ENCODE data around the gene ATXN2. TPM values are rescaled to one million over a fixed set of nuclear protein-coding genes. Genes with fewer than 3 reads are reported as not detected.
A peak's percentile ranks its signal among the peaks of the same experiment; 100 is the strongest.
"Not testable (repeated sequence)": the region's sequence is repeated elsewhere in the genome, so short reads cannot be mapped to it uniquely, and the experiment has no call there.

Gene ATXN2
- total RNA-seq, 2 donors from 2014 or later, result 57.8 to 64.4 TPM

GRCh38 chr12:111605911-111606766 is 7.0 kb upstream of the ATXN2 start:
- DNase-seq (ENCODE audit: low spot score), result no peak
- intact Hi-C loops (cut with DNase I), result no loop called here

- intact Hi-C loops (cut with DNase I), result not testable (repeated sequence)
- peak; percentile 23 for DNase-seq (ENCODE audit: low spot score)
Measured at GRCh38 chr12:111602857-111603256, 3.7 kb upstream of the ATXN2 start.

- no peak for DNase-seq (ENCODE audit: low spot score)
- intact Hi-C loops (cut with DNase I), result no loop called here
Measured at GRCh38 chr12:111602348-111602747, 3.2 kb upstream of the ATXN2 start.

DNA sequence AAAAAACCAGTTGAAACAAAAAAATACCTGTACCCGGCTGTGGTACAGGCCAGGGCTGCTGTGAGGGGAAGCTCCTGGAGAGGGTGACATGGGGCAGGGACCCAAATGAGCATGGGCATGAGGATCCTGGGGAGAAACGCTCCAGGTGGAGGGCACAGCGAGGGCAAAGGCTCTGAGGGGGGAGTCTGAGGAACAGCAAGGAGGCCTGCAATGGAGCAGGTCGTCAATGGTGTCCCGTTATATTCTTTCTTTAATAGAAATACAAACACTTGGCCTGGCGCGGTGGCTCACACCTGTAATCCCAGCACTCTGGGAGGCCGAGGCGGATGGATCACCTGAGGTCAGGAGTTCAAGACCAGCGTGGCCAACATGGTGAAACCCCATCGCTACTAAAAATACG is 1.9 kb upstream of the ATXN2 start:
- intact Hi-C loops (cut with DNase I), result not testable (repeated sequence)
- DNase-seq (ENCODE audit: low spot score), result peak; percentile 64

- no peak for DNase-seq (ENCODE audit: low spot score)
- intact Hi-C loops (cut with DNase I), result no loop called here
Measured at GRCh38 chr12:111600205-111600642, 1.1 kb upstream of the ATXN2 start.

DNA sequence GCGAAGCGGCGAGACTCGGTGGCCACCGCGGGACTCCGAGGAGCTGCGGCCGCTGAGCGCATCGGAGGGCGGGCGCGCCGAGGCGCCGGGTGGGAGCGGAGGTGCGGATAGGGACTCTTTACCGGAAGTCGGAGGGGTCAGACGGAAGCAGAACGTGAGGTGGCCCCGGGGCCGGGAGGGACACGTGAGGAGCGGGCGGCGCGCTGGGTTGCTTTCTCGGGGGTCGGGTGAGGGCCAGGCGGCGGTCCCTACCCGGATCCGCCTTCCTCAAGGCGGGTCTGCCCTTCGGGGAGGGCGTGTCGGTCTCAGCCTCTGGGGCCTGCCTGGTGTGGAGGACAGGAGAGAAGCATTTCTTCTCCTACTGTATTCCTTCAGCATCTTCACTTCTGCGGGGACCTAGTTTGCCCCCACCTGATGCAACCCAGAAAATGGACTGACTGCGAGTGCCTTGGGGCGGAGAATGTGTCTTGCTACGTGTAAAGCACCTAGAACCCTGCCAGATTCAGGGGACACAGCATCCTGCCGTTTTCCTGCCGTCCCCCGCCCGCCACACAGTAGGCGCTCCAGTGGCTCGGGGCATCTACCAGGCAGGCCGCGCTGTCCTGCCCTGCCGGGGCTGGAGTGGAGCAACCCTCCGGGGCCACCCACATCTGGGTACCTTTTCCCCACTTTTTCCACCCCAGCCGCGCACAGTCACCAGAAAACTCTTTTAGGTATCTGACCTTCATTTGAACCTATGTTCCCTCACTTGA is 514 bp upstream of the ATXN2 start:
- intact Hi-C loops (cut with DNase I), result no loop called here
- DNase-seq (ENCODE audit: low spot score), result peak; percentile 98

DNA sequence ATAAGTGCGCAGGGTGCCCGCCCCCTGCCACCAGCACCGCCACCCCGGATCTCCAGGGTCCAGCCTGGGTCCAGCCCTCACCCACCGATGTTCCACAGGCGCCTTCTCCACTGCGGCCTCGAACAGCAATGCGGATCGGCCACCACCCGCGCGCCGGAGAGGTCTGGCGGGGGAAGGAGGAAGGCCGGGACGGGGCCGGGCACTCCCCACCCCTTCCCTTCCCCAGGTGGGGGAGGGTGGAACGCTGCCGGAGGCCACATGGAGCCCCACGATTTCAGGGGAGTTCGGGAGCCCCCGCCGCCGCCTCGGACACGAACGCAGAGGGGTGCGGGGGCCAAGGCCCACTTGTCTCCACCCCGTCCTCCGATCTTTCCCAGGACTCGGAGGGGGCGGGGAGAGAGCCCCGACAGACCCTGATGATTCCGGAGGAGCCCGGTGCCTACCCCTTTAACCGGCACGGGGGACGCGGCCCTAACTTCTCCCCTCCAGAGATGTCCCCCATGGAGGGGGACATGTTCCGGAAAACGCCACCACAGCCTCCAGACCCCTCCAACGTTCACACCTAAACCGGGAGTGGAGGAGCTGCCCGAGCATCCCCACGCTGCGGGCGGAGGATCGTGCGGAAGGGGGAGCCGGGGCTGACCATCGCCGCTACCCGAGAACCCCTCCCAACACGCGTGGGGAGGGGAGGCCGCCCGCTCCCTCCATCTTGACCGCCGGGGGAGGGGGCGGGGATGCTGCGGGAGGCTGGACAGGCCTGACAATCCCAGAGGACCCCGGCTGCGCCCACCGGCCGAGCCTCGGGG is 1.1 kb downstream of the ATXN2 start:
- peak; percentile 88 for DNase-seq (ENCODE audit: low spot score)
- intact Hi-C loops (cut with DNase I), result no loop called here

DNA sequence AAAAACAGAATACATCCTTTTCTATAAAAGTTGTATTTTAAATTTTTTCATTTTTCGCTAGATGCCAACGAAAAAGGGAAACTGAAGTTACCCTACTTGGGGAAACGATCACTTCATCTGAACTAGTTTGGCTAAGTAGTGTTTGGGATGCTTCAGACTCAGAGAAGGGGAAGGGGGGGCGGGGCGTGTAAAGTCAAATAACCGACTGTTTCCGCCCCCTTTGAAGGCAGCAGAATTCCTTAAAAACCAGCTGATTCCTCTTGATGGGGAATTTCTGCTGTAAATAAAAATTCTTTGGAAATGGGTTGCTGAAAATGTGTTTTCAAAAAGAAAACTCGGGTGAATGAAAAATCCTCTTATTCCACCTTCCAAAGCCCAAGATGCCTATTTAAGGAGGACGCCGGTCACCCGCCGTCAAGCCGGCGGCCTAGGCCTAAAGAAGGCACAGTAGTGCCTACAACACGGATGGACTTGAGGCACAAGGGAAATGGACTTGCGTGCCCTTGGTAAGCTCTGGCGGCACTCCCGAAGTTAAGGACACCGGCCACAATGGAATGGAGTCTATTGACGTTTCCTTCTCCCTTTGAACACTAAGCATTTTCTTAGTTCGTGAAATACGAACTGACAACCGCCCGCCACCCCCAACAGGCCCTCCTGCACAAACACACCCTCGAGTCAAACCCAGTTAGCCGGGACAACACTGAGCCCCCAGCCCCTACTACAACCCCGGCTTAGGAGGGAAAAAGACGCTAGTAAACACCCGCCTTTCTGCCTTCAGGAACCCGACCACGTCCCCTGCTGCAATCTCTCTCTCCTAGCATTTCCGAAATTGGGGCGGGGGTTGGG is 1.9 kb downstream of the ATXN2 start:
- no peak for DNase-seq (ENCODE audit: low spot score)
- intact Hi-C loops (cut with DNase I), result no loop called here

GRCh38 chr12:111595341-111595835 is 3.7 kb downstream of the ATXN2 start:
- intact Hi-C loops (cut with DNase I); DNase-seq (ENCODE audit: low spot score): not testable (repeated sequence)

- intact Hi-C loops (cut with DNase I); DNase-seq (ENCODE audit: low spot score): not testable (repeated sequence)
Measured at GRCh38 chr12:111591399-111592010, 7.6 kb downstream of the ATXN2 start.

DNA sequence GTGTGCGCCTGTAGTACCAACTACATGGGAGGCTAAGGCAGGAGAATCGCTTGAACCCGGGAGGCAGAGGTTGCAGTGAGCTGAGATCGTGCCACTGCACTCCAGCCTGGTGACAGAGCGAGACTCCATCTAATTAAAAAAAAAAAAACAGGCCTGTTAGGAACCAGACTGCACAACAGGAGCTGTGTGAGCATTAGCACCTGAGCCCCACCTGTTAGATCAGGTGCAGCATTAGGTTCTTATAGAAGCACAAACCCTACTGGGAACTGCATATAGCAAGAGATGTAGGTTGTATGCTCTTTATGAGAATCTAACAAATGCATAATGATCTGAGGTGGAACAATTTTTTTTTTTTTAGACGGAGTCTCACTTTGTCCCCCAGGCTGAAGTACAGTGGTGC is 8.6 kb downstream of the ATXN2 start:
- DNase-seq (ENCODE audit: low spot score), result no peak
- intact Hi-C loops (cut with DNase I), result no loop called here

- intact Hi-C loops (cut with DNase I), result no loop called here
- DNase-seq (ENCODE audit: low spot score), result no peak
Measured at GRCh38 chr12:111589601-111590000, 9.5 kb downstream of the ATXN2 start.

- no peak for DNase-seq (ENCODE audit: low spot score)
Measured at GRCh38 chr12:111588010-111588409, 11.1 kb downstream of the ATXN2 start.

GRCh38 chr12:111586986-111587385 is 12.1 kb downstream of the ATXN2 start:
- no peak for DNase-seq (ENCODE audit: low spot score)
- intact Hi-C loops (cut with DNase I), result no loop called here

More at GRCh38 chr12:111588010-111588409, 11.1 kb downstream of the ATXN2 start:
- intact Hi-C loops (cut with DNase I), result no loop called here

GRCh38 chr12:111585690-111586089 is 13.4 kb downstream of the ATXN2 start:
- no peak for DNase-seq (ENCODE audit: low spot score)
- intact Hi-C loops (cut with DNase I), result no loop called here

GRCh38 chr12:111584959-111585358 is 14.2 kb downstream of the ATXN2 start:
- DNase-seq (ENCODE audit: low spot score), result no peak
- intact Hi-C loops (cut with DNase I), result no loop called here

GRCh38 chr12:111583506-111583905 is 15.6 kb downstream of the ATXN2 start:
- intact Hi-C loops (cut with DNase I); DNase-seq (ENCODE audit: low spot score): not testable (repeated sequence)

GRCh38 chr12:111582133-111582747 is 16.9 kb downstream of the ATXN2 start:
- no peak for DNase-seq (ENCODE audit: low spot score)
- intact Hi-C loops (cut with DNase I), result no loop called here
